Mesenchymal stem cell (in vitro differentiated cells and primary cell): Measurements from ENCODE around the gene MUC22.

ENCODE experiments used
- DNase-seq: peaks from one replicate; pipeline ENCODE4 v3.0.0-alpha.2; 2013
- H2AFZ ChIP-seq: one replicate; pipeline ENCODE4 v1.6.1; 2013; ENCODE audit warnings: low read depth, mild to moderate bottlenecking, control low read depth, inconsistent platforms, low read length, moderate library complexity
- H2AK5ac ChIP-seq: 2 replicates; pipeline ENCODE4 v1.6.1; 2013; ENCODE audit warnings: low read length, moderate library complexity, mild to moderate bottlenecking, inconsistent platforms; ENCODE audit not compliant: severe bottlenecking
- H2BK120ac ChIP-seq: one replicate; pipeline ENCODE4 v1.6.1; 2013; ENCODE audit warnings: low read depth, mild to moderate bottlenecking, inconsistent platforms, low read length, moderate library complexity
- H2BK12ac ChIP-seq, 2 experiments: one replicate each; pipeline ENCODE4 v1.6.1; 2013; ENCODE audit warnings: inconsistent platforms in 2 of 2, low read length in 2 of 2, mild to moderate bottlenecking in 2 of 2, moderate library complexity in 2 of 2, control low read depth in 1 of 2
- H2BK15ac ChIP-seq: one replicate; pipeline ENCODE4 v1.6.1; 2013; ENCODE audit warnings: mild to moderate bottlenecking, low read depth, inconsistent platforms; ENCODE audit not compliant: poor library complexity, severe bottlenecking
- H2BK5ac ChIP-seq: 2 replicates; pipeline ENCODE4 v1.6.1; 2013; ENCODE audit warnings: low read depth, mild to moderate bottlenecking, low read length, control low read depth, inconsistent platforms; ENCODE audit not compliant: poor library complexity, severe bottlenecking
- H3K14ac ChIP-seq, 2 experiments: one replicate each; pipeline ENCODE4 v1.6.1; 2013; ENCODE audit warnings: inconsistent platforms in 2 of 2, low read length in 2 of 2, control low read depth in 1 of 2, mild to moderate bottlenecking in 1 of 2, moderate library complexity in 1 of 2
- H3K18ac ChIP-seq, 2 experiments: one replicate each; pipeline ENCODE4 v1.6.1; 2013; ENCODE audit warnings: inconsistent platforms in 2 of 2, low read length in 2 of 2, control low read depth in 1 of 2, low read depth in 1 of 2, mild to moderate bottlenecking in 1 of 2
- H3K23ac ChIP-seq, 2 experiments: one replicate each; pipeline ENCODE4 v1.6.1; 2013; ENCODE audit warnings: inconsistent platforms in 2 of 2, low read length in 2 of 2, mild to moderate bottlenecking in 2 of 2, moderate library complexity in 2 of 2, control low read depth in 1 of 2
- H3K27ac ChIP-seq: 2 replicates; pipeline ENCODE4 v1.5.1; 2013; ENCODE audit warnings: mild to moderate bottlenecking, moderate library complexity, low read length, control low read depth, inconsistent platforms; ENCODE audit not compliant: poor library complexity, severe bottlenecking
- H3K27me3 ChIP-seq, 2 experiments: 2 replicates each; pipeline versions ENCODE4 v1.6.1 to v1.7.0; 2013; ENCODE audit warnings: low read length in 2 of 2, mild to moderate bottlenecking in 2 of 2, moderate library complexity in 2 of 2, control low read depth in 1 of 2, inconsistent platforms in 1 of 2; ENCODE audit not compliant: control insufficient read depth in 1 of 2, insufficient read depth in 1 of 2
- H3K36me3 ChIP-seq, 2 experiments: 2 replicates each; pipeline versions ENCODE4 v1.6.1 to v1.7.0; 2013; ENCODE audit warnings: low read length in 2 of 2, control low read depth in 1 of 2, inconsistent platforms in 1 of 2, low read depth in 1 of 2, mild to moderate bottlenecking in 1 of 2; ENCODE audit not compliant: insufficient read depth in 2 of 2, control insufficient read depth in 1 of 2
- H3K4ac ChIP-seq, 2 experiments: one replicate each; pipeline ENCODE4 v1.6.1; 2013; ENCODE audit warnings: inconsistent platforms in 2 of 2, low read length in 2 of 2, mild to moderate bottlenecking in 2 of 2, moderate library complexity in 2 of 2, control low read depth in 1 of 2, low read depth in 1 of 2
- H3K4me1 ChIP-seq: 2 replicates; pipeline ENCODE4 v1.6.1; 2013; ENCODE audit warnings: low read depth, low read length, control low read depth; ENCODE audit not compliant: control insufficient read depth, insufficient read depth
- H3K4me2 ChIP-seq: 2 replicates; pipeline ENCODE4 v1.6.1; 2013; ENCODE audit warnings: low read length, mild to moderate bottlenecking, inconsistent platforms; ENCODE audit not compliant: poor library complexity, severe bottlenecking
- H3K4me3 ChIP-seq, 2 experiments: 2 replicates each; pipeline versions ENCODE4 v1.5.1 to v1.7.0; 2013; ENCODE audit warnings: low read length in 2 of 2, mild to moderate bottlenecking in 2 of 2, control low read depth in 1 of 2, low read depth in 1 of 2; ENCODE audit not compliant: insufficient read depth in 1 of 2
- H3K79me1 ChIP-seq: replicated peaks from 2 replicates; pipeline ENCODE4 v1.6.1; 2013; ENCODE audit warnings: mild to moderate bottlenecking, control low read depth, low read length, inconsistent platforms; ENCODE audit not compliant: poor library complexity, severe bottlenecking
- H3K9ac ChIP-seq: 2 replicates; pipeline ENCODE4 v1.7.0; 2013; ENCODE audit warnings: mild to moderate bottlenecking, low read length, moderate library complexity
- H3K9me3 ChIP-seq: 2 replicates; pipeline ENCODE4 v1.7.0; 2013; ENCODE audit warnings: mild to moderate bottlenecking, low read length; ENCODE audit not compliant: control insufficient read depth
- H4K8ac ChIP-seq: one replicate; pipeline ENCODE4 v1.6.1; 2013; ENCODE audit warnings: inconsistent platforms, mild to moderate bottlenecking, low read length, moderate library complexity
- H4K91ac ChIP-seq: one replicate; pipeline ENCODE4 v1.6.1; 2013; ENCODE audit warnings: mild to moderate bottlenecking, low read length, inconsistent platforms
- WGBS: methylation state at CpG from one replicate; pipeline ENCODE4 v1.1.7; 2013; ENCODE audit warnings: mixed read lengths; 5-methylcytosine and 5-hydroxymethylcytosine counted together

Gene MUC22

GRCh38 chr6:31058128-31058894, 48.0 kb downstream of the MUC22 start:
- Histone ChIP-seq H3K9me3 (no peaks in the 10 kb centered on the region), H3K4me3 (no peak overlapping the region), H2AFZ (no peak overlapping the region), H2AK5ac (peak overlapping the region; percentile 16), H3K18ac (no peak overlapping the region), H2BK12ac (no peak overlapping the region), H2BK5ac (no peak overlapping the region), H3K9ac (no peak overlapping the region), H3K4ac (no peak overlapping the region), H3K4me1 (peaks cover 7% of the 10 kb centered on the region), H3K4me2 (no peak overlapping the region), H4K91ac (no peak overlapping the region), H4K8ac (no peak overlapping the region), H3K27ac (peak overlapping the region; percentile 42), H3K23ac (no peak overlapping the region), H3K36me3 (no peaks in the 10 kb centered on the region), H3K79me1 (no peaks in the 10 kb centered on the region), H3K14ac (no peak overlapping the region), H3K27me3 (peaks cover 0 to 15% of the 10 kb centered on the region in 2 experiments), H2BK120ac (no peak overlapping the region), H2BK15ac (no peak overlapping the region)
- peak; percentile 92 for DNase-seq
- WGBS, result 25% methylated on average over 9 of the region's 10 CpGs

GRCh38 chr6:31060145-31060544, 49.9 kb downstream of the MUC22 start:
- Histone ChIP-seq H2BK15ac (no peak overlapping the region), H3K4me3 (no peak overlapping the region), H2BK12ac (no peak overlapping the region), H2AK5ac (no peak overlapping the region), H3K36me3 (no peaks in the 10 kb centered on the region), H3K4me1 (peaks cover 7% of the 10 kb centered on the region), H3K4ac (no peak overlapping the region), H3K23ac (no peak overlapping the region), H2AFZ (no peak overlapping the region), H2BK120ac (no peak overlapping the region), H2BK5ac (no peak overlapping the region), H3K79me1 (no peaks in the 10 kb centered on the region), H3K14ac (no peak overlapping the region), H3K27me3 (peaks cover 0 to 15% of the 10 kb centered on the region in 2 experiments), H3K9me3 (no peaks in the 10 kb centered on the region), H3K18ac (no peak overlapping the region), H3K9ac (no peak overlapping the region), H3K27ac (no peak overlapping the region), H4K8ac (no peak overlapping the region), H3K4me2 (no peak overlapping the region), H4K91ac (no peak overlapping the region)
- 93% methylated on average over 8 of the region's 8 CpGs for WGBS
- DNase-seq, result no peak

- Histone ChIP-seq H3K27me3 (peaks cover 0 to 24% of the 10 kb centered on the region in 2 experiments), H3K4me3 (no peak overlapping the region), H3K36me3 (no peaks in the 10 kb centered on the region), H2BK15ac (no peak overlapping the region), H3K4ac (no peak overlapping the region), H2BK12ac (no peak overlapping the region), H2BK120ac (no peak overlapping the region), H3K4me2 (no peak overlapping the region), H3K79me1 (no peaks in the 10 kb centered on the region), H2AK5ac (no peak overlapping the region), H3K23ac (no peak overlapping the region), H4K8ac (no peak overlapping the region), H3K27ac (no peak overlapping the region), H3K18ac (no peak overlapping the region), H2AFZ (no peak overlapping the region), H2BK5ac (no peak overlapping the region), H3K4me1 (peaks cover under 1% of the 10 kb centered on the region), H3K9ac (no peak overlapping the region), H4K91ac (no peak overlapping the region), H3K9me3 (no peaks in the 10 kb centered on the region), H3K14ac (no peak overlapping the region)
- 85% methylated on average over 7 of the region's 7 CpGs for WGBS
- DNase-seq, result no peak
Observed at GRCh38 chr6:31063906-31064435, 53.7 kb downstream of the MUC22 start.

- no peak overlapping the region for H2AFZ ChIP-seq
- H4K91ac ChIP-seq, result no peak overlapping the region
- H3K79me1 ChIP-seq, result no peaks in the 10 kb centered on the region
- H3K18ac ChIP-seq, result no peak overlapping the region
- no peak overlapping the region for H2BK15ac ChIP-seq
- H3K36me3 ChIP-seq, result no peaks in the 10 kb centered on the region
- H3K4me2 ChIP-seq, result no peak overlapping the region
- H2BK5ac ChIP-seq, result no peak overlapping the region
- H2BK12ac ChIP-seq, result no peak overlapping the region
- no peak overlapping the region for H3K4ac ChIP-seq
- no peak overlapping the region for H3K23ac ChIP-seq
- H3K14ac ChIP-seq, result no peak overlapping the region
- DNase-seq, result no peak
- no peak overlapping the region for H3K27ac ChIP-seq
- no peaks in the 10 kb centered on the region for H3K9me3 ChIP-seq
- H3K27me3 ChIP-seq, result peaks cover 0 to 24% of the 10 kb centered on the region in 2 experiments
- H2BK120ac ChIP-seq, result no peak overlapping the region
- WGBS, result 63% methylated on average over 2 of the region's 2 CpGs
- peak overlapping the region; percentile 88 for H2AK5ac ChIP-seq
- H3K4me3 ChIP-seq, result no peak overlapping the region
- no peak overlapping the region for H4K8ac ChIP-seq
- H3K9ac ChIP-seq, result no peak overlapping the region
- H3K4me1 ChIP-seq, result peaks cover 3% of the 10 kb centered on the region
Observed at GRCh38 chr6:31065556-31065955, 55.3 kb downstream of the MUC22 start.
